HL-60/S4 treated with phorbol 12-myristate 13-acetate at 8.2 ng/mL for 4 days and 3 days (cell line): ENCODE measurements around the gene LEFTY1.
"Not testable (repeated sequence)": the region's sequence is repeated elsewhere in the genome, so short reads cannot be mapped to it uniquely, and the experiment has no call there.

Experiments used
- in situ Hi-C: fragments of 300-500 bp; cut with MboI; formaldehyde crosslinking; loops from 2 replicates; pipeline ENCODE4 v1.15.0; 2022; ENCODE audit warnings: low sequenced_read_pairs

Gene LEFTY1

GRCh38 chr1:225851805-225852204 lies 37.1 kb downstream of the LEFTY1 start:
- in situ Hi-C loops, result no loop called here

GRCh38 chr1:225850370-225850769 lies 38.6 kb downstream of the LEFTY1 start:
- in situ Hi-C loops, result no loop called here

- in situ Hi-C loops, result no loop called here
These were observed 39.0 kb downstream of the LEFTY1 start for GRCh38 chr1:225849925-225850324.

GRCh38 chr1:225848030-225848955 lies 40.7 kb downstream of the LEFTY1 start:
- in situ Hi-C loops, result no loop called here

- in situ Hi-C loops, result no loop called here
These were observed 41.3 kb downstream of the LEFTY1 start for GRCh38 chr1:225847610-225848009.

- in situ Hi-C loops, result no loop called here
These were observed 42.3 kb downstream of the LEFTY1 start for GRCh38 chr1:225846331-225847310.

- in situ Hi-C loops, result no loop called here
These were observed 43.2 kb downstream of the LEFTY1 start for GRCh38 chr1:225845571-225846259.

GRCh38 chr1:225845097-225845496 lies 43.8 kb downstream of the LEFTY1 start:
- in situ Hi-C loops, result no loop called here

GRCh38 chr1:225844236-225845061 lies 44.5 kb downstream of the LEFTY1 start:
- in situ Hi-C loops, result no loop called here

- in situ Hi-C loops, result no loop called here
These were observed 45.5 kb downstream of the LEFTY1 start for GRCh38 chr1:225843426-225843795.

GRCh38 chr1:225842788-225843425 lies 46.0 kb downstream of the LEFTY1 start:
- in situ Hi-C loops, result no loop called here

GRCh38 chr1:225842074-225842473 lies 46.9 kb downstream of the LEFTY1 start:
- in situ Hi-C loops, result no loop called here

- in situ Hi-C loops, result no loop called here
These were observed 48.2 kb downstream of the LEFTY1 start for GRCh38 chr1:225840713-225841112.

- in situ Hi-C loops, result no loop called here
These were observed 48.7 kb downstream of the LEFTY1 start for GRCh38 chr1:225840223-225840610.

- in situ Hi-C loops, result no loop called here
These were observed 50.2 kb downstream of the LEFTY1 start for GRCh38 chr1:225838793-225839192.

- in situ Hi-C loops, result not testable (repeated sequence)
These were observed 52.6 kb downstream of the LEFTY1 start for GRCh38 chr1:225836296-225836695.
